ENCODE measurements around the gene ANKRD10. TPM values are rescaled to one million over a fixed set of nuclear protein-coding genes. Genes with fewer than 3 reads are reported as not detected.

ANKRD10 gene
- total and polyA plus RNA-seq, 2 of the 8 experiments (the other 6 are each of a cell fraction or from before 2014, with no cell fraction given): 146 to 218 TPM

GRCh38 chr13:110942248-110942981, 27.5 kb upstream of the ANKRD10 start (continued):
- TF ChIP-seq RBBP5 (IDR thresholded peaks at IDR 0.05; ENCODE audit: borderline replicate concordance, low read depth, low read length) (no peak), CTBP2 (IDR thresholded peaks at IDR 0.05; ENCODE audit: borderline replicate concordance, insufficient read depth, insufficient read length, low read length) (no peak), JUN (IDR thresholded peaks at IDR 0.05; ENCODE audit: low read depth, low read length) (no peak), HDAC2 (IDR thresholded peaks at IDR 0.05; ENCODE audit: borderline replicate concordance in 1 of 2, low read depth in 2 of 2, low read length in 2 of 2) (no peak), SAP30 (IDR thresholded peaks at IDR 0.05; ENCODE audit: insufficient read depth, insufficient replicate concordance, low read length) (no peak), ASH2L (IDR thresholded peaks at IDR 0.05; ENCODE audit: low read length) (no peak)

All from H1 (cell line).